ENCODE data around the gene PLXNA4.

DNA sequence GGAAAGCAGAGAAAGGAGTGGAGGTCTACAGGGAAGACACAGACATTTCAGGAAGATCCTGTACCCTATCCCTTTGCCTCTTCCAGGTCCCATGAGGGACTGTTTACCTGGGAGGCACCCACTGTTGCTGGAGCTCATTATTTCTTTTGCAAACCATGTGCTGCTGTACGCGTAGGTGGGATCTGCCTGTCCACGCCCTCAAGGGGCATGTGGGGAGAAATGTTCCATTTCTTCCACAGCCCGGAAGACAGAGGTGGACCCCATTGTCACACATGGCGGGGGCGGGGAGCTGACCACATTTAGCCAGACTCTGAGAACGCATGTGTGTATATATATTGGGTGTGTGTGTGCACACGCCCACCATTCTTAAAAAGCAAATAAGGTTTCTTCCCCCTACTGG lies 2.0 kb downstream of the PLXNA4 start:
- TF ChIP-seq, protein P1, sequence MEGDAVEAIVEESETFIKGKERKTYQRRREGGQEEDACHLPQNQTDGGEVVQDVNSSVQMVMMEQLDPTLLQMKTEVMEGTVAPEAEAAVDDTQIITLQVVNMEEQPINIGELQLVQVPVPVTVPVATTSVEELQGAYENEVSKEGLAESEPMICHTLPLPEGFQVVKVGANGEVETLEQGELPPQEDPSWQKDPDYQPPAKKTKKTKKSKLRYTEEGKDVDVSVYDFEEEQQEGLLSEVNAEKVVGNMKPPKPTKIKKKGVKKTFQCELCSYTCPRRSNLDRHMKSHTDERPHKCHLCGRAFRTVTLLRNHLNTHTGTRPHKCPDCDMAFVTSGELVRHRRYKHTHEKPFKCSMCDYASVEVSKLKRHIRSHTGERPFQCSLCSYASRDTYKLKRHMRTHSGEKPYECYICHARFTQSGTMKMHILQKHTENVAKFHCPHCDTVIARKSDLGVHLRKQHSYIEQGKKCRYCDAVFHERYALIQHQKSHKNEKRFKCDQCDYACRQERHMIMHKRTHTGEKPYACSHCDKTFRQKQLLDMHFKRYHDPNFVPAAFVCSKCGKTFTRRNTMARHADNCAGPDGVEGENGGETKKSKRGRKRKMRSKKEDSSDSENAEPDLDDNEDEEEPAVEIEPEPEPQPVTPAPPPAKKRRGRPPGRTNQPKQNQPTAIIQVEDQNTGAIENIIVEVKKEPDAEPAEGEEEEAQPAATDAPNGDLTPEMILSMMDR (IDR thresholded peaks at IDR 0.05; ENCODE audit: low read length): no peak
- TF ChIP-seq EZH2 (IDR thresholded peaks at IDR 0.05; ENCODE audit: borderline replicate concordance, low read length): no peak
